Measurements from ENCODE around the gene TOR1AIP1.
A peak's percentile ranks its signal among the peaks of the same experiment; 100 is the strongest.

TOR1AIP1 gene

GRCh38 chr1:179883040-179883744 lies 1.1 kb downstream of the TOR1AIP1 start:
- DNase-seq = peak; percentile 60

- peak; percentile 83 for DNase-seq
Observed at GRCh38 chr1:179883745-179884138, 1.7 kb downstream of the TOR1AIP1 start.

- no peak for DNase-seq
Observed at GRCh38 chr1:179888071-179888470, 6.0 kb downstream of the TOR1AIP1 start.

GRCh38 chr1:179889589-179889988 lies 7.5 kb downstream of the TOR1AIP1 start:
- no peak for DNase-seq

- no peak for DNase-seq
Observed at GRCh38 chr1:179910934-179911333, 28.8 kb downstream of the TOR1AIP1 start.

- DNase-seq = no peak
Observed at GRCh38 chr1:179911812-179912211, 29.7 kb downstream of the TOR1AIP1 start.

GRCh38 chr1:179917601-179918429 lies 35.7 kb downstream of the TOR1AIP1 start:
- peak; percentile 38 for DNase-seq

GRCh38 chr1:179921472-179921871 lies 39.4 kb downstream of the TOR1AIP1 start:
- DNase-seq = no peak

GRCh38 chr1:179921981-179922872 lies 40.1 kb downstream of the TOR1AIP1 start:
- DNase-seq = no peak

GRCh38 chr1:179923029-179923428 lies 40.9 kb downstream of the TOR1AIP1 start:
- no peak for DNase-seq

- DNase-seq = no peak
Observed at GRCh38 chr1:179924268-179924667, 42.2 kb downstream of the TOR1AIP1 start.

GRCh38 chr1:179925302-179925701 lies 43.2 kb downstream of the TOR1AIP1 start:
- no peak for DNase-seq

GRCh38 chr1:179925922-179926849 lies 44.1 kb downstream of the TOR1AIP1 start:
- DNase-seq = no peak

- DNase-seq = no peak
Observed at GRCh38 chr1:179926850-179927205, 44.7 kb downstream of the TOR1AIP1 start.

GRCh38 chr1:179929955-179930798 lies 48.1 kb downstream of the TOR1AIP1 start:
- no peak for DNase-seq

- DNase-seq = no peak
Observed at GRCh38 chr1:179930867-179931266, 48.8 kb downstream of the TOR1AIP1 start.

- no peak for DNase-seq
Observed at GRCh38 chr1:179933219-179933618, 51.1 kb downstream of the TOR1AIP1 start.

GRCh38 chr1:179935909-179936496 lies 53.9 kb downstream of the TOR1AIP1 start:
- no peak for DNase-seq

GRCh38 chr1:179937668-179938254 lies 55.7 kb downstream of the TOR1AIP1 start:
- no peak for DNase-seq

- DNase-seq = no peak
Observed at GRCh38 chr1:179938752-179939151, 56.7 kb downstream of the TOR1AIP1 start.
